Measurements from ENCODE around the gene GSG1L. TPM values are rescaled to one million over a fixed set of nuclear protein-coding genes. Genes with fewer than 3 reads are reported as not detected.
A peak's percentile ranks its signal among the peaks of the same experiment; 100 is the strongest.

Gene GSG1L
- total and polyA plus RNA-seq, 5 donors: 29.5 to 44.8 (median 33.4) TPM

DNA sequence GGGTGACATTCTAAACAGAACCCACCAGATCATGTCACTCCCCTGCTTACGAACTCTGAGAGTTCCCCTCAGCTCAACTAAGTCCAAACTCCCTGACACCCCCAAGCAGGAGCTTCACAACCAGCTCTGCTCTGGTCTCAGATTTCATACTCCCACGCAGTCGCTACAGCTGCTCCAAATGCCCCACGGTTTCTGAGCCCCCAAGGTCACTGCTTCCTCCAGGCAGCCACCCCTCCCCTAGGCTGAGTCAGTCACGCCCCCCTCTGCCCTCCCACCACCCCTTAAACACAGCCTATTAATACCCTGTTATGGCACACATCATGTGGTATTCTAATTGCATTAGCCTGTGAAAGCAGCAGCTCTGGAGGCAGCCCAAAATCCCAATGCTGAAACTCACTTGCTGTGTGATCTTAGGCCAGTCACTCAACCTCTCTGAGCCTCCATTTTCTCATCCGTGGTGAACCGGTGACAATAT lies 51.5 kb downstream of the GSG1L start:
- no peaks in the 10 kb centered on the region for H3K9me3 ChIP-seq (ENCODE audit: control insufficient read depth, low read length)
- peak overlapping the region; percentile 21 for H3K27ac ChIP-seq (ENCODE audit: low read length)
- intact Hi-C loops (cut with DNase I): no loop called here
- 38% methylated on average over 7 of the region's 7 CpGs for WGBS
- H3K27me3 ChIP-seq (ENCODE audit: control insufficient read depth, insufficient read depth): no peaks in the 10 kb centered on the region
- H3K4me3 ChIP-seq (ENCODE audit: low read length): no peak overlapping the region
- no peaks in the 10 kb centered on the region for H3K4me1 ChIP-seq (ENCODE audit: control insufficient read depth, insufficient read depth, low read length)
- peak; percentile 47 to 61 for ATAC-seq
- no peak for DNase-seq

DNA sequence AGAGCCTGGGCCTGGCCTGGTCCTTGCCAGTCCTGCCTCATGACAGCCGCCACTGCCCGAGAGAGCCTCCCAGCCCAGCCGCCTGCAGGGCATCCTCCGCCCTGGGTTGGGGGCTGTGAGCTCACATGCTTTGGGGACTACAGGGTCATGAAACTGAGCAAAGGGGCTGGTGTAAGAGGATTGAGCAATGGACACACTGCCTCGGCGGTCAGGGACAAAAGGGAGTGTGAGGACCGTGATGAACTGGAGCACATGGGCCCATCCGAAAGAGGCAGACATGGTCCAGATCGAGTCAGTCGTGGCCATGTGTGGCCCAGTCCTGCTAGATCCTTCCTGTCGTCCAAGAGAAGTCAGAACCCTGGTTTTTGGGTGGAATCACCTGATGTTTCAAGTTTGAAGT lies 52.3 kb downstream of the GSG1L start:
- H3K4me3 ChIP-seq (ENCODE audit: low read length): no peak overlapping the region
- no peaks in the 10 kb centered on the region for H3K27me3 ChIP-seq (ENCODE audit: control insufficient read depth, insufficient read depth)

DNA sequence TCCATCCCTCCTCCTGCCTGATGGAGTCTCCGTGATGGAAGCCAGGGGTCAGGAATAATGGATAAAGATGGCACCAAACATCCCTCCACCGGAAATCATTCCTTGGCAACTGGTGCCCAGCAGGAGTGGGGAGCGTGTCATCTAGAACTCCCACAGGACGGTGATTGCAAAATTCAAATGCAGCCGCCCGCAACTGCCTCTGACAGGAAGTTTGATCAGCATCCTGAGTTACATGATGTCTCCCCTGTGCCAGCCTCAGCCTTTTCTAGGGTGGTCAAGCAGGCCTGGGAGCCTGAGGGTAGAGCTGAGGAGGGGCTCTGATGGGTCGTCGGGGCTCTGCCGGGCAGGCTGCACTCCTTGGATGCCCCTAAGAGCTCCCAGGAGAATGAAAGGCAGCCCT lies 52.8 kb downstream of the GSG1L start:
- WGBS: 55% methylated on average over 9 of the region's 9 CpGs
- Histone ChIP-seq H3K4me3 (ENCODE audit: low read length) (no peak overlapping the region), H3K9me3 (ENCODE audit: control insufficient read depth, low read length) (no peaks in the 10 kb centered on the region), H3K4me1 (ENCODE audit: control insufficient read depth, insufficient read depth, low read length) (no peaks in the 10 kb centered on the region), H3K27ac (ENCODE audit: low read length) (no peak overlapping the region), H3K27me3 (ENCODE audit: control insufficient read depth, insufficient read depth) (no peaks in the 10 kb centered on the region)
- DNase-seq (no peak), ATAC-seq (no peak)
- intact Hi-C loops (cut with DNase I): no loop called here

More for the DNA sequence above, 52.3 kb downstream of the GSG1L start:
- Histone ChIP-seq H3K9me3 (ENCODE audit: control insufficient read depth, low read length) (no peaks in the 10 kb centered on the region), H3K27ac (ENCODE audit: low read length) (peak overlapping the region; percentile 5), H3K4me1 (ENCODE audit: control insufficient read depth, insufficient read depth, low read length) (no peaks in the 10 kb centered on the region)
- intact Hi-C loops (cut with DNase I): no loop called here
- WGBS: 86% methylated on average over 11 of the region's 11 CpGs
- DNase-seq (no peak), ATAC-seq (no peak)

DNA sequence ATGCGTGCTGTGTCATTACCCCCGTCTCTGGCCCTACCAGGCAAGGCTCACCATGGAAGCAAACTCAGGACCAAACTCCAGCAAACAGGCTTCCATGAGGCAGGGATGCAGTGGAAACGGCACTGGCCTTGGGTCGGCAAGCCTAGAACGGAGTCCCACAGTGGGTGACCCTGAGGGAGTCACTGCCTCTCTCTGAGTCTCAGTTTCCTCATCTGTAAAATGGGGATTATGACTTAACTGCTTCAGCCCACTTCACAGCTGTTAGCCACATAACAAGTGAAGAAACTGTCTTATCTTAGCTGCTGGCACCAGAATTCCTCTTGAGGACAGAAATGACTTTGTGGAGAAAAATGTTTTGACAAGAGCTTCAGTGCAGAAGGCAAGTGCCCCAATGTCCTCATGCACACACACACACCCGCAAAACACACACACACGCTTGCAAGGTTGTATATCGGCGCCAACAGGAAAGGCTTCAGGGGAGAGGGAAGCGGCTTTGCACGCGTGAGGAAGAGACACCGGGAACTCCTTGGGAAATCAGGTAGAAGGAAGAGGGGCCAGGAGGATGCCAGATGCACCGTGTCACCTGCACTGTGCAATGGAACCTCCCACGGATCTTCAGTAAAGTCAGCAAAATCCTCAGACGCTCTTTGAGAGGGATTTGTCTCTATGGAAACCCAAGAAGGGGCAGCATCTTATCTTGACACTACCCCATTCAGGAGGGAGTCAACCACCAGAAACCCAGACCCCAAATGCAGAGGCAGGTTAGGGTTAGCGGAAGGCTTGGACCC lies 53.7 kb downstream of the GSG1L start:
- no peak overlapping the region for H3K4me3 ChIP-seq (ENCODE audit: low read length)
- 71% methylated on average over 17 of the region's 17 CpGs for WGBS
- H3K27me3 ChIP-seq (ENCODE audit: control insufficient read depth, insufficient read depth): no peaks in the 10 kb centered on the region
- intact Hi-C loops (cut with DNase I): no loop called here
- DNase-seq (no peak), ATAC-seq (no peak)
- no peaks in the 10 kb centered on the region for H3K4me1 ChIP-seq (ENCODE audit: control insufficient read depth, insufficient read depth, low read length)
- no peak overlapping the region for H3K27ac ChIP-seq (ENCODE audit: low read length)
- no peaks in the 10 kb centered on the region for H3K9me3 ChIP-seq (ENCODE audit: control insufficient read depth, low read length)

DNA sequence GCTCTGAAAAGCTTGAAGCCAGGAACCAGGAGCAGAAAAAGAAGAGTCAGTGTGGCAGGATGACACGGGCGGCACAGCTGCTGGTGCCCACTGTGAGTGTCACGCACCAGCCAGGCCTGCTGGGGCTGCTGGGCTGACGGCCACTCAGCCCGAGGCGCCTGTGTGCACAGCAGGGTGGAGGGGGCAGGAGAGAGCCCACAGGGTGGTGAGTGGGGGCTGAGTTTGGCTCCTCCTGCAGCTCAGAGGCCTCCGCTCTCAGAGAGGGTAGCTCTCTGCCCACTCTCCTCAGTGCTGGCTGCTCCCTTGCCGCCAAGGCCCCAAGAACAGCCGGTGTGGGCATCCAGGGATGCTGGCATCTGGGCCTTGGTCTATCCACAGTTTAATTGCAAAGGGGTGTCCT lies 59.6 kb downstream of the GSG1L start:
- peak; percentile 82 to 87 for ATAC-seq

DNA sequence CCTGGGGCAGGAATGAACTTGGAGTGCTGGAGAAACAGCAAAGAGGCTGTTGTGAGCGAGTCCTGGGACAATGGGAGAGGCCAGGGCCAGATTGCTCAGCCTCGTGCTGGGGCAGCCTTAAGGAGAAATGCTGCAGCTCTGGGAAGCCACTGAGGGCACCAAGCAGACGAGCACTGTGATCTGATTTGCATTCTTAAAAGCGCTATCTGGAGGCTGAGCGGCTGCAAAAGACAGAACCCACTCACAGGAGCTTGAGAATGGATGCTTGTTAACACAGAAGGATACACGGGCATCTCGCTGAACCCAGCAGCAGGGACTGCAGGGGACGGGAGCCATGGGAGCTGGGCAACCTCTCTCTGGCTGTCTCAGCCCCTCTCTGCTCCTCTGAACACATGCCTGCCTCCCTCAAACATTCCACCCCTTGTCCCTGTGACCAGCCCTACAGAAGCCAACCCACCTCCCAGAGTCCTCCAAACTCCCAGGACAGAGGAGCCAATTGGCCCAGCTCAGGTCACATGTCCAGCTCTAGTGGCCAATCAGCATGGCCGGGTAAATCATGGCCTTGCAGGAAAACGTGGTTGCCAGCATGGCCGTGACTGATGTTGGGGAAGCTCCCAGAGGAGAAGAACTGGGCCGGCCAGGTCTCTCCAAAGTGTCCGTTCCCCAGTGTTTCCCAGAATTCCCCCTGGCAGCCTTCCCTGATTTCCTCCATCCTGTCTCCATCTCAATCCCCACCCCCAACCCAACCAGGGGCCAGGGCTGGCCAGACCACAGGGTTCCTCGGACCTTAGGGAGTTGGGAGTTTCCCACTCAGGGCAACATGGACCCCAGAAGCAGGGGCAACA lies 60.3 kb downstream of the GSG1L start:
- intact Hi-C loops (cut with DNase I): no loop called here
- 63% methylated on average over 14 of the region's 14 CpGs for WGBS
- Histone ChIP-seq H3K4me3 (ENCODE audit: low read length) (no peak overlapping the region), H3K9me3 (ENCODE audit: control insufficient read depth, low read length) (no peaks in the 10 kb centered on the region), H3K4me1 (ENCODE audit: control insufficient read depth, insufficient read depth, low read length) (no peaks in the 10 kb centered on the region), H3K27ac (ENCODE audit: low read length) (peak overlapping the region; percentile 53), H3K27me3 (ENCODE audit: control insufficient read depth, insufficient read depth) (no peaks in the 10 kb centered on the region)
- ATAC-seq: peak in 1 of 2 donors; percentile 16
- DNase-seq: no peak

More for the DNA sequence above, 59.6 kb downstream of the GSG1L start:
- Histone ChIP-seq H3K4me1 (ENCODE audit: control insufficient read depth, insufficient read depth, low read length) (no peaks in the 10 kb centered on the region), H3K27me3 (ENCODE audit: control insufficient read depth, insufficient read depth) (no peaks in the 10 kb centered on the region), H3K4me3 (ENCODE audit: low read length) (no peak overlapping the region), H3K27ac (ENCODE audit: low read length) (peak overlapping the region; percentile 53), H3K9me3 (ENCODE audit: control insufficient read depth, low read length) (no peaks in the 10 kb centered on the region)
- 59% methylated on average over 9 of the region's 9 CpGs for WGBS
- peak; percentile 29 to 80 (median 69) for DNase-seq
- intact Hi-C loops (cut with DNase I): no loop called here

DNA sequence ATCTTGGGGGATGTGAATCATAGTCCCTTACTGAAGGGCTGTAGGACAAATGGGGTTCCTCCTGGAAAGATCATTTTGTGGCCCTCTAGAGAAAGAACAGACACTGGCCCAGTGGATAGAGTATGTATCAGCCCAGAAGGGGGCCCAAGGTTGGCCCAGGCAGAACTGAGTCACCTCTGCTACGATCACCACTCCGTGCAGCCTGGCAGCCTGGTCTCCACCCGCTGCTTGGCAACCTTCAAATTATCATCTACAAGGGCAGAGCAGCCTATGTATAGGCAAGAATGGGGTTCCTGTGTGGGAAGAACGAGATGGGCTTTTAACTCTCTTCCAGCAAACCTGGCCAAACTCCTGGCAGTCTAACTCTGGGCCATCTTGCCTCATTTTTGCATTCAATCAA lies 61.9 kb downstream of the GSG1L start:
- intact Hi-C loops (cut with DNase I): no loop called here
- DNase-seq (no peak), ATAC-seq (peak; percentile 42 to 76)

DNA sequence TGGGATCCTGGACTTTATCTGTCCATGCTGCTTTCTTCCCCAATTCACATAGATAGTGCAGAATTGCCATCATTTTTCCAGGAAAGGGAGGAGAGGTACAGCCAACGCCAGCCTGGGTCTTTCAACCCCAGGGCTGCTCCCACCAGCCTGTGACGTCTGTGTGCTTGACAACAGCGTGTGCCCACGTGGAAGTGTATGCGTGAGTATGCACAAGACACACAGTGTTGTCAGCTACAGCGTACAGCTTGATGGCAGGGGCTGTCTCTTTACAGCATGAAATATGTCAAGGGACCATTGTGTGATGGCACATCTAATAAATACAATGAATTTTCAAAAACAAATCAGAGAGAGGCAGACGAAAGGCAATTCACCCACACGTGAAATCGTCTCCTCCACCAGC lies 62.3 kb downstream of the GSG1L start:
- Histone ChIP-seq H3K4me1 (ENCODE audit: control insufficient read depth, insufficient read depth, low read length) (no peaks in the 10 kb centered on the region), H3K27ac (ENCODE audit: low read length) (peak overlapping the region; percentile 31), H3K4me3 (ENCODE audit: low read length) (no peak overlapping the region), H3K27me3 (ENCODE audit: control insufficient read depth, insufficient read depth) (no peaks in the 10 kb centered on the region), H3K9me3 (ENCODE audit: control insufficient read depth, low read length) (no peaks in the 10 kb centered on the region)
- DNase-seq (no peak), ATAC-seq (no peak)
- intact Hi-C loops (cut with DNase I): no loop called here
- WGBS: 58% methylated on average over 9 of the region's 9 CpGs

More for the DNA sequence above, 61.9 kb downstream of the GSG1L start:
- Histone ChIP-seq H3K4me1 (ENCODE audit: control insufficient read depth, insufficient read depth, low read length) (no peaks in the 10 kb centered on the region), H3K9me3 (ENCODE audit: control insufficient read depth, low read length) (no peaks in the 10 kb centered on the region), H3K27ac (ENCODE audit: low read length) (peak overlapping the region; percentile 31), H3K27me3 (ENCODE audit: control insufficient read depth, insufficient read depth) (no peaks in the 10 kb centered on the region), H3K4me3 (ENCODE audit: low read length) (no peak overlapping the region)
- 61% methylated on average over 4 of the region's 4 CpGs for WGBS

DNA sequence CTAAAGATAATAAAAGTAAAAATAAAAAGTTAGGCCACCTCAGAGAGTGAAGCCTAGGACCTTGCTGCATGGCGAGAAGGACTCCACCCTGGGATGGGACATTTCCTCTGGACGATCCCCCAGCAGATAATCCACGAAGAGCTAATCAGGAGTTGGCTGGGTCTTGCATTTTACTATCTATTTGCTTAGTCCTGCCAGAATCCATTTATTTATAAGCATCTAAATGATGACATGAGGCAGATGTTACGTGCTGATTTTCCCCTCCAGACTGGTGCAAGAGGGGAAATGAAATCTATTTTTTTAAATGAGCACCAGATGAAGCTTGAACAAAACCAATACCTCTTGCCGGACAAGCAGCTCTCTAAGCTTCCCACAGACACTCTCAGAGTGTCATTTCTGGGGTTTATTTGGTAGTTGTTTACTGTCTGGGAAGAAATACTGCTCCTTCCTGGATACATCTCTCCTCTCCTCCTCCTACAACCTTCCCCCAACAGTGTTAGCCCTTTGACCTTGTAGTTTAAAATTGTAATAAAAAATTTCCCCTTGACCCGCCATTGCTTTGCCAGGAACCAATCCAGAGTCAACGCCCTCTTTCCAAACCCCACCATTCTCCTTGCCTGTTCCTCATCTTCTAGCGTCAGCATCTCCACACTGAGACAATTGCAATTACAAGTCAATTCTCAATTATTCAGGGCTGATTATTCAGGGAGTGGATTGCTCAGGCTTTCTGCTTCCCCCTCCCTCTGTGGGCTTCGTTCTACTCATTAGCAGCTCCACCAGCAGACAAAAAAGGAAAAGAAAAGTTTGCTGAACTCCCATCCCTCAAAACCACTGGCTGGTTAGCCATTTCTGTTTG lies 63.0 kb downstream of the GSG1L start:
- WGBS: 43% methylated on average over 9 of the region's 9 CpGs
- no peaks in the 10 kb centered on the region for H3K9me3 ChIP-seq (ENCODE audit: control insufficient read depth, low read length)
- no peak overlapping the region for H3K27ac ChIP-seq (ENCODE audit: low read length)
- no peaks in the 10 kb centered on the region for H3K27me3 ChIP-seq (ENCODE audit: control insufficient read depth, insufficient read depth)
- no peak overlapping the region for H3K4me3 ChIP-seq (ENCODE audit: low read length)
- DNase-seq: no peak
- H3K4me1 ChIP-seq (ENCODE audit: control insufficient read depth, insufficient read depth, low read length): no peaks in the 10 kb centered on the region
- intact Hi-C loops (cut with DNase I): no loop called here
- no peak for ATAC-seq

DNA sequence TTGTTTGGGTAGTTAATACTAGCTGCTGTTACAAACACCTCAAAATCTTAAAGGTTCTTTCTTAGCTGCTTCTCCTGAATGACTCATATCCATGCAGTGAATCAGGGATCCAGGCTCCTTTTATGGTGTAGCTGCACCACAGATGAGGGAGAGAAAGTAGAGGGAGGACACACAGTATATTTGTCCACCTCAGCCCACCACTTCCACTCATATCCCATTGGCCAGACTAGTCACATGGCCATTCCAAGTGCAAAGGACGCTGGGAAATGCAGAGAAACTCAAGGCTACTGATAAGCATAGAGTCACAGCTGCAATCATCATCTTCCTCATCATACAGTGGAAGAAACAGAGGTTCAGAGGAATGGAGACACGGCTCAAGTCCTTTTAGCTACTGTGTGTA lies 63.8 kb downstream of the GSG1L start:
- 78% methylated on average over 2 of the region's 2 CpGs for WGBS
- Histone ChIP-seq H3K4me1 (ENCODE audit: control insufficient read depth, insufficient read depth, low read length) (no peaks in the 10 kb centered on the region), H3K27ac (ENCODE audit: low read length) (no peak overlapping the region), H3K9me3 (ENCODE audit: control insufficient read depth, low read length) (no peaks in the 10 kb centered on the region), H3K4me3 (ENCODE audit: low read length) (no peak overlapping the region), H3K27me3 (ENCODE audit: control insufficient read depth, insufficient read depth) (no peaks in the 10 kb centered on the region)
- ATAC-seq: no peak
- intact Hi-C loops (cut with DNase I): no loop called here
- DNase-seq: no peak

Measured in right cardiac atrium (tissue), 5 donors.